HepG2 (cell line): ENCODE data around the gene DQX1. TPM values are rescaled to one million over a fixed set of nuclear protein-coding genes. Genes with fewer than 3 reads are reported as not detected.

Experiments
- AGO2 ChIP-seq: fragments of 200-400 bp; formaldehyde crosslinking; optimal IDR thresholded peaks from 2 replicates; pipeline ENCODE3; 2017; ENCODE audit warnings: mild to moderate bottlenecking, low read depth, low read length, moderate library complexity
- BRD4 ChIP-seq: sonication (generic); formaldehyde crosslinking; IDR thresholded peaks from 2 replicates; pipeline ENCODE4 v1.4.0; 2020; ENCODE audit warnings: missing genetic modification reagents
- CREB1 ChIP-seq, 2 experiments: fragments of 450-650 bp in 1 of 2; IDR thresholded peaks; 2 replicates each; pipeline ENCODE4 v1.6.1; 2016 to 2017; ENCODE audit warnings: control low read depth in 1 of 2, mild to moderate bottlenecking in 1 of 2, missing compliant biosample characterization in 1 of 2, missing genetic modification characterization in 1 of 2
- CSRNP1 ChIP-seq: sonication (generic); formaldehyde crosslinking; IDR thresholded peaks from 2 replicates; pipeline ENCODE4 v1.8.1; 2023; ENCODE audit warnings: mild to moderate bottlenecking, missing genetic modification reagents
- GMEB1 ChIP-seq: sonication (generic); formaldehyde crosslinking; IDR thresholded peaks from 2 replicates; pipeline ENCODE4 v1.5.1; 2020; ENCODE audit warnings: missing genetic modification reagents, mild to moderate bottlenecking, borderline replicate concordance
- MXD1 ChIP-seq: sonication (generic); formaldehyde crosslinking; IDR thresholded peaks from 2 replicates; pipeline ENCODE4 v1.4.0; 2020; ENCODE audit warnings: mild to moderate bottlenecking, missing genetic modification reagents
- NFYB ChIP-seq: sonication (generic); formaldehyde crosslinking; IDR thresholded peaks from 2 replicates; pipeline ENCODE4 v1.4.0; 2020; ENCODE audit warnings: missing genetic modification reagents
- SIX4 ChIP-seq: sonication (generic); formaldehyde crosslinking; IDR thresholded peaks from 2 replicates; pipeline ENCODE4 v1.4.0; 2020; ENCODE audit warnings: missing genetic modification reagents
- ZBTB38 ChIP-seq: sonication (generic); formaldehyde crosslinking; IDR thresholded peaks from 2 replicates; pipeline ENCODE4 v1.5.1; 2020; ENCODE audit warnings: mild to moderate bottlenecking, missing genetic modification reagents
- ZBTB40 ChIP-seq, 2 experiments: fragments of 450-650 bp in 1 of 2; sonication (generic) in 1 of 2; formaldehyde crosslinking in 1 of 2; IDR thresholded peaks; 2 replicates each; pipeline versions ENCODE4 v1.6.1 to v1.8.0; 2016 to 2022; ENCODE audit warnings: antibody characterized with exemption in 1 of 2, mild to moderate bottlenecking in 1 of 2, missing genetic modification reagents in 1 of 2
- ZC3H4 ChIP-seq: sonication (generic); formaldehyde crosslinking; IDR thresholded peaks from 2 replicates; pipeline ENCODE4 v1.4.0; 2020; ENCODE audit warnings: missing genetic modification reagents, borderline replicate concordance
- ZNF512B ChIP-seq: sonication (generic); formaldehyde crosslinking; IDR thresholded peaks from 2 replicates; pipeline ENCODE4 v1.5.1; 2020; ENCODE audit warnings: missing genetic modification reagents, mild to moderate bottlenecking, borderline replicate concordance
- polyA plus RNA-seq, 8 experiments: library from polyadenylated mRNA; depleted of rRNA in 3 of 8; stranded (reverse) in 7 of 8; unstranded in 1 of 8; fragments of >200 nt; fragmentation: Illumina TruSeq in 4 of 8; extraction: Trizol in 4 of 8; gene quantifications; 2 replicates each; pipeline versions ENCODE4 v1.2.1 to v1.2.3, GENCODE V29; 2011 to 2016; ENCODE audit warnings: low read depth in 4 of 8, missing spikeins in 1 of 8, mixed read lengths in 1 of 8; ENCODE audit not compliant: insufficient read depth in 1 of 8
- total RNA-seq, 5 experiments: library from RNA; depleted of rRNA; stranded (reverse); fragments of >200 nt; fragmentation: Illumina TruSeq; extraction: Trizol; gene quantifications; 2 replicates each; pipeline ENCODE4 v1.2.3, GENCODE V29; 2016; ENCODE audit warnings: low read depth in 1 of 5

DQX1 gene
- total and polyA plus RNA-seq, 2 of the 13 experiments (the other 11 are each of a cell fraction or from before 2014, with no cell fraction given), result 27.6 to 89.8 TPM

GRCh38 chr2:74515981-74516633 lies 9.9 kb downstream of the DQX1 start (continued):
- TF ChIP-seq ZBTB38 (CRISPR knock-in tag) (peak; percentile 17; the same call in 1 of the 2 replicates), CSRNP1 (CRISPR knock-in tag) (no peak), CREB1 (IDR thresholded peaks at IDR 0.05) (no peak), CREB1 (CRISPR knock-in tag; IDR thresholded peaks at IDR 0.05) (no peak), AGO2 (peak; percentile 62), ZC3H4 (no peak), BRD4 (CRISPR knock-in tag) (no peak), GMEB1 (no peak), MXD1 (no peak), NFYB (CRISPR knock-in tag) (peak; percentile 47), ZBTB40 (IDR thresholded peaks at IDR 0.05) (no peak), ZBTB40 (CRISPR knock-in tag; IDR thresholded peaks at IDR 0.05) (0 out of 2 replicates have a peak, but pooled peaks have one; percentile 21), ZNF512B (CRISPR knock-in tag) (no peak), SIX4 (no peak)
